Measurements from ENCODE around the gene STARD9. TPM values are rescaled to one million over a fixed set of nuclear protein-coding genes. Genes with fewer than 3 reads are reported as not detected.
A peak's percentile ranks its signal among the peaks of the same experiment; 100 is the strongest.

STARD9 gene
- total and polyA plus RNA-seq, 2 experiments from 2014 or later, result 1.8 to 6.2 TPM

- Histone ChIP-seq H2AFZ (no peak overlapping the region), H4K20me1 (replicated peaks; ENCODE audit: insufficient read depth) (no peaks in the 10 kb centered on the region; the same call in none of the 2 replicates), H3F3A (replicated peaks; ENCODE audit: low read depth) (0 out of 2 replicates have a peak, but pooled peaks cover 4% of the 10 kb centered on the region), H3K27ac (ENCODE audit: low read depth) (peak overlapping the region; percentile 45; the same call in 1 of the 2 replicates), H3K36me3 (ENCODE audit: insufficient read depth) (peaks cover 26% of the 10 kb centered on the region), H3K4me2 (no peak overlapping the region), H3K4me1 (ENCODE audit: insufficient read depth) (no peaks in the 10 kb centered on the region; the same call in 1 of the 2 replicates), H3K4me3 (no peak overlapping the region), H3K9me2 (ENCODE audit: insufficient read depth) (no peaks in the 10 kb centered on the region), H3K27me3 (ENCODE audit: insufficient read depth) (no peaks in the 10 kb centered on the region), H3K79me2 (replicated peaks; ENCODE audit: insufficient read depth) (no peaks in the 10 kb centered on the region)
- peaks cover 24% of the 10 kb centered on the region for H3K4me1 Mint-ChIP-seq
- ATAC-seq, result peak; percentile 58
- H3K27me3 Mint-ChIP-seq (ENCODE audit: insufficient read depth, low read depth, poor library complexity), result peaks cover 5% of the 10 kb centered on the region
- H3K9me3 Mint-ChIP-seq, result no peaks in the 10 kb centered on the region
- H3K27ac Mint-ChIP-seq, result no peak overlapping the region; the same call in 1 of the 2 replicates
- DNase-seq (ENCODE audit: low spot score), result no peak
- H3K4me3 Mint-ChIP-seq, result no peak overlapping the region
- TF ChIP-seq REST (IDR thresholded peaks at IDR 0.05; ENCODE audit: unreplicated experiment) (no peak), EZH2 (IDR thresholded peaks at IDR 0.05; ENCODE audit: low read depth, unreplicated experiment) (no peak), CTCF (conservative IDR thresholded peaks at IDR 0.05; ENCODE audit: low read depth in 2 of 2) (no peak), EZH2phosphoT487 (IDR thresholded peaks at IDR 0.05; ENCODE audit: unreplicated experiment) (no peak), JUNB (IDR thresholded peaks at IDR 0.05; ENCODE audit: unreplicated experiment) (no peak), ETS1 (IDR thresholded peaks at IDR 0.05) (no peak), POLR2AphosphoS5 (IDR thresholded peaks at IDR 0.05; ENCODE audit: low read depth) (no peak), ZNF331 (CRISPR knock-in tag; IDR thresholded peaks at IDR 0.05; ENCODE audit: low read depth) (no peak), STAT1 (IDR thresholded peaks at IDR 0.05; ENCODE audit: unreplicated experiment) (no peak), ZNF114 (CRISPR knock-in tag; IDR thresholded peaks at IDR 0.05) (no peak), ZNF462 (CRISPR knock-in tag; IDR thresholded peaks at IDR 0.05) (no peak), CREB1 (CRISPR knock-in tag; IDR thresholded peaks at IDR 0.05; ENCODE audit: low read depth) (no peak), NANOG (IDR thresholded peaks at IDR 0.05; ENCODE audit: borderline replicate concordance) (no peak)
- peaks cover 66% of the 10 kb centered on the region for H3K36me3 Mint-ChIP-seq (ENCODE audit: low read depth)
Measured at GRCh38 chr15:42728972-42729371, 153.6 kb downstream of the STARD9 start.

Measured in GM23338 (cell line).